CD4-positive, alpha-beta memory T cell (primary cell): ENCODE data around the gene SAMD1. TPM values are rescaled to one million over a fixed set of nuclear protein-coding genes. Genes with fewer than 3 reads are reported as not detected.

ENCODE experiments used
- CTCF ChIA-PET: fragments of 350-600 bp; sonication (Branson Sonifier 250); formaldehyde crosslinking; loops from one replicate; lab custom pipeline; 2021; ENCODE audit warnings: inconsistent platforms; ENCODE audit not compliant: partially characterized antibody; lab: Charles Lee
- POLR2A ChIA-PET: fragments of 350-600 bp; sonication (Branson Sonifier 250); formaldehyde crosslinking; loops from one replicate; lab custom pipeline; 2021; ENCODE audit not compliant: partially characterized antibody; lab: Charles Lee
- DNase-seq, 5 donors: peaks; one replicate each; pipeline versions ENCODE4 v3.0.0 to v3.0.0-alpha.2; 2020 to 2022; ENCODE audit warnings: mixed read lengths in 1 of 5
- H3K27ac ChIP-seq: one replicate; pipeline ENCODE4 v1.7.0; 2013; ENCODE audit warnings: low read depth, low read length
- H3K27me3 ChIP-seq: 2 replicates; pipeline ENCODE4 v1.7.0; 2013; ENCODE audit warnings: mild to moderate bottlenecking, low read length, moderate library complexity; ENCODE audit not compliant: insufficient read depth
- H3K36me3 ChIP-seq: 2 replicates; pipeline ENCODE4 v1.7.0; 2013; ENCODE audit warnings: mild to moderate bottlenecking, low read length, moderate library complexity; ENCODE audit not compliant: insufficient read depth
- H3K4me1 ChIP-seq: 2 replicates; pipeline ENCODE4 v1.7.0; 2013; ENCODE audit warnings: mild to moderate bottlenecking, low read length, moderate library complexity; ENCODE audit not compliant: insufficient read depth
- H3K4me3 ChIP-seq, 2 donors: one replicate each; pipeline ENCODE4 v1.7.0; 2013; ENCODE audit warnings: low read length in 2 of 2, mild to moderate bottlenecking in 1 of 2
- H3K9me3 ChIP-seq, 2 donors: one replicate each; pipeline ENCODE4 v1.7.0; 2013; ENCODE audit warnings: low read length in 2 of 2, control low read depth in 1 of 2; ENCODE audit not compliant: control insufficient read depth in 1 of 2
- H3K27ac Mint-ChIP-seq, 7 donors: one replicate each; pipeline ENCODE4 v1.8.0; 2020 to 2021; ENCODE audit warnings: mixed read lengths in 7 of 7, mild to moderate bottlenecking in 6 of 7, inconsistent platforms in 3 of 7, moderate library complexity in 3 of 7
- H3K27me3 Mint-ChIP-seq, 2 donors: one replicate each; pipeline ENCODE4 v1.8.0; 2020 to 2021; ENCODE audit warnings: mixed read lengths in 2 of 2
- H3K36me3 Mint-ChIP-seq, 2 donors: one replicate each; pipeline ENCODE4 v1.8.0; 2020 to 2021; ENCODE audit warnings: mixed read lengths in 2 of 2, inconsistent platforms in 1 of 2, mild to moderate bottlenecking in 1 of 2
- H3K4me1 Mint-ChIP-seq, 4 donors: one replicate each; pipeline ENCODE4 v1.8.0; 2020 to 2021; ENCODE audit warnings: mixed read lengths in 4 of 4, mild to moderate bottlenecking in 1 of 4
- H3K4me3 Mint-ChIP-seq, 8 donors: one replicate each; pipeline ENCODE4 v1.8.0; 2020 to 2021; ENCODE audit warnings: mixed read lengths in 8 of 8, mild to moderate bottlenecking in 7 of 8, moderate library complexity in 6 of 8, inconsistent platforms in 3 of 8
- H3K9me3 Mint-ChIP-seq, 8 donors: one replicate each; pipeline ENCODE4 v1.8.0; 2020 to 2021; ENCODE audit warnings: mixed read lengths in 8 of 8, mild to moderate bottlenecking in 5 of 8, inconsistent platforms in 3 of 8, moderate library complexity in 1 of 8
- intact Hi-C: fragments of 100-400 bp; cut with micrococcal nuclease; formaldehyde crosslinking; loops from one replicate; pipeline ENCODE4 v1.15.1; 2023
- polyA plus RNA-seq, 2 donors: library from polyadenylated mRNA; unstranded; fragments of 300-500 nt; fragmentation: Illumina TruSeq; gene quantifications; one replicate each; pipeline ENCODE4 v1.2.3, GENCODE V29; 2021
- total RNA-seq, 2 experiments: library from RNA; stranded (reverse); gene quantifications; one replicate each; pipeline ENCODE4 v1.2.3, GENCODE V29; 2021

SAMD1 gene
- total and polyA plus RNA-seq, 4 experiments from 2014 or later = 0.16 to 43.3 (median 19.5) TPM

DNA sequence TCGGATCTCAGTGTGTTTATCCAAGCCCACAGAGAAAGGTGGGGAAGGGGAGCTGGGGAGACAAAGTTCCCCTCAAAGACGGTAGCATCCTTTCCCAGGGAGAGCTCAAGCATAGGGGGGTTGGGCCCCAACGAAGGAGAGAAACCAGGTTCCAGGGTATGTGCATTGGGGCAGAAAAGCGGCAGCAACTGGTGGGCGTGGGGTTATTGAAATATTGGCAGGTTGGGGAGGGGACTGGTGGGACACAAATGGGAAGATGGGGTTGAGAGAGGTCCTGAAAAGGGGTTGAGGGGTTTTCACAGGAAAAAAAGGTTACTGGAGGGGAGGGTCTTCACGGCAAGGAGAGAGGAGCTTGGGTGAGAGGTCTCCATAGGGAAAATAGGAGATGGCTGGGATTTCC lies 44.8 kb upstream of the SAMD1 start:
- Histone ChIP-seq H3K9me3 (no peaks in the 10 kb centered on the region), H3K27ac (peak overlapping the region; percentile 60), H3K36me3 (no peaks in the 10 kb centered on the region), H3K4me3 (no peak overlapping the region), H3K4me1 (peaks cover 18% of the 10 kb centered on the region), H3K27me3 (no peaks in the 10 kb centered on the region)
- intact Hi-C loops = no loop called here
- Mint-ChIP-seq H3K27ac (peak overlapping the region in 6 of 7 donors; percentile 29 to 77 (median 49)), H3K36me3 (peaks cover 3 to 6% of the 10 kb centered on the region in 2 donors), H3K27me3 (no peaks in the 10 kb centered on the region), H3K9me3 (no peaks in the 10 kb centered on the region), H3K4me3 (peak overlapping the region; percentile 73 to 95 (median 85)), H3K4me1 (peaks cover 13 to 33% (median 21%) of the 10 kb centered on the region in 4 donors)
- DNase-seq = no peak
- ChIA-PET CTCF (interaction anchor here (0.8 to 4.1 kb wide), 10 partner anchors 14 to 351 kb away, joined by 3 to 68 read pairs (median 13); partner anchors contain the start of gene C19orf67), POLR2A (interaction anchor here (1.0 to 3.2 kb wide), 7 partner anchors 44 to 383 kb away, joined by 3 to 36 read pairs (median 19); partner anchors contain the start of genes ADGRE5, DNAJB1, IL27RA and MISP3)

DNA sequence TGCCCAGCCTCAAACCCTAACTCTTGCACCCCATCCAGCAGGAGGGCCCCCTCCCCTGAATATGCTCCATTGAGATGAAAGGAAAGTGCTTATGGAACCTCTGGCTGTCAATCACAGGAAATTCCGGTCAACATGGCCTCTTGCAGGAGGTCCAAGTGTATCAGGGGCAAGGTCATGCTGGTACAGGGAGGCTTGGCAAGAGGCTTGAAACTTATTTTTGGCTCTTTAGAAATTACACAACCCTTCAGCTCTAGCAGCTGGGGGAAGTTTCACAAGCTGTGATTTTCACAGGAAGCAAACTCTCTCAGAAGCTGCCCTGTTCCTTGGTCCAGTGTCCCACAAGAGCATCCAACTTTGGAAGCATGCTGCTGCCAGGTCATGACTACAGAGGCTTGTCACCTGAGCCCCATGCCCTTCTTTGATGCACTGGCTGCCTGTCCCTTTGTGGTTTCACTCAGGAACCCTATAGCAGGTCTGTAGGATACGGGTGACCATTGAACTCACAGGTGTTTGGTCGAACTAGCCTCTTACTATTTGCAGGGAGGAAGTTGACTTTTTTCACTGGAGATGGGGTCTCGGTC lies 37.5 kb upstream of the SAMD1 start:
- Histone ChIP-seq H3K27ac (no peak overlapping the region), H3K9me3 (no peaks in the 10 kb centered on the region), H3K27me3 (no peaks in the 10 kb centered on the region), H3K36me3 (no peaks in the 10 kb centered on the region), H3K4me3 (no peak overlapping the region), H3K4me1 (no peaks in the 10 kb centered on the region)
- no peaks in the 10 kb centered on the region for H3K9me3 Mint-ChIP-seq
- intact Hi-C loops = no loop called here
- H3K27me3 Mint-ChIP-seq = no peaks in the 10 kb centered on the region
- H3K4me3 Mint-ChIP-seq = no peak overlapping the region
- no peaks in the 10 kb centered on the region for H3K4me1 Mint-ChIP-seq
- ChIA-PET CTCF (interaction anchor here (0.9 kb wide), 1 partner anchor 221 kb away, joined by 3 read pairs; no protein-coding TSS in a partner anchor), POLR2A (no interaction called here)
- H3K27ac Mint-ChIP-seq = no peak overlapping the region
- DNase-seq = no peak
- H3K36me3 Mint-ChIP-seq = no peaks in the 10 kb centered on the region

- H3K9me3 ChIP-seq = no peaks in the 10 kb centered on the region
- no peaks in the 10 kb centered on the region for H3K9me3 Mint-ChIP-seq
- no peaks in the 10 kb centered on the region for H3K4me1 ChIP-seq
- H3K27me3 Mint-ChIP-seq = no peaks in the 10 kb centered on the region
- intact Hi-C loops = no loop called here
- CTCF ChIA-PET = no interaction called here
- no peaks in the 10 kb centered on the region for H3K36me3 Mint-ChIP-seq
- no peak overlapping the region for H3K4me3 Mint-ChIP-seq
- no peak overlapping the region for H3K27ac ChIP-seq
- H3K27me3 ChIP-seq = no peaks in the 10 kb centered on the region
- no peaks in the 10 kb centered on the region for H3K4me1 Mint-ChIP-seq
- no peaks in the 10 kb centered on the region for H3K36me3 ChIP-seq
- POLR2A ChIA-PET = no interaction called here
- no peak overlapping the region for H3K4me3 ChIP-seq
- DNase-seq = no peak
- H3K27ac Mint-ChIP-seq = peak overlapping the region in 1 of 7 donors; percentile 60
These were observed 36.6 kb upstream of the SAMD1 start for GRCh38 chr19:14127176-14127575.

GRCh38 chr19:14122924-14123323 lies 32.4 kb upstream of the SAMD1 start:
- no peaks in the 10 kb centered on the region for H3K36me3 ChIP-seq
- intact Hi-C loops = no loop called here
- no peak overlapping the region for H3K4me3 ChIP-seq
- POLR2A ChIA-PET = interaction anchor here (1.1 kb wide), 1 partner anchor 14 kb away, joined by 5 read pairs; the partner anchor contains the start of gene ASF1B
- CTCF ChIA-PET = interaction anchor here (1.6 to 1.8 kb wide), 2 partner anchors 14 to 49 kb away, joined by 3 to 7 read pairs; partner anchors contain the start of gene ASF1B
- H3K9me3 Mint-ChIP-seq = no peaks in the 10 kb centered on the region
- peaks cover 7 to 11% (median 9%) of the 10 kb centered on the region in 4 donors for H3K4me1 Mint-ChIP-seq
- peaks cover 11% of the 10 kb centered on the region for H3K4me1 ChIP-seq
- DNase-seq = no peak
- H3K9me3 ChIP-seq = no peaks in the 10 kb centered on the region
- H3K27ac ChIP-seq = no peak overlapping the region
- peak overlapping the region in 1 of 7 donors; percentile 19 for H3K27ac Mint-ChIP-seq
- H3K27me3 Mint-ChIP-seq = no peaks in the 10 kb centered on the region
- H3K27me3 ChIP-seq = no peaks in the 10 kb centered on the region
- H3K4me3 Mint-ChIP-seq = no peak overlapping the region
- peaks cover 0 to 2% of the 10 kb centered on the region in 2 donors for H3K36me3 Mint-ChIP-seq

GRCh38 chr19:14120497-14120780 lies 29.9 kb upstream of the SAMD1 start:
- Mint-ChIP-seq H3K4me3 (no peak overlapping the region), H3K27ac (peak overlapping the region in 1 of 7 donors; percentile 21)
- intact Hi-C loops = no loop called here

DNA sequence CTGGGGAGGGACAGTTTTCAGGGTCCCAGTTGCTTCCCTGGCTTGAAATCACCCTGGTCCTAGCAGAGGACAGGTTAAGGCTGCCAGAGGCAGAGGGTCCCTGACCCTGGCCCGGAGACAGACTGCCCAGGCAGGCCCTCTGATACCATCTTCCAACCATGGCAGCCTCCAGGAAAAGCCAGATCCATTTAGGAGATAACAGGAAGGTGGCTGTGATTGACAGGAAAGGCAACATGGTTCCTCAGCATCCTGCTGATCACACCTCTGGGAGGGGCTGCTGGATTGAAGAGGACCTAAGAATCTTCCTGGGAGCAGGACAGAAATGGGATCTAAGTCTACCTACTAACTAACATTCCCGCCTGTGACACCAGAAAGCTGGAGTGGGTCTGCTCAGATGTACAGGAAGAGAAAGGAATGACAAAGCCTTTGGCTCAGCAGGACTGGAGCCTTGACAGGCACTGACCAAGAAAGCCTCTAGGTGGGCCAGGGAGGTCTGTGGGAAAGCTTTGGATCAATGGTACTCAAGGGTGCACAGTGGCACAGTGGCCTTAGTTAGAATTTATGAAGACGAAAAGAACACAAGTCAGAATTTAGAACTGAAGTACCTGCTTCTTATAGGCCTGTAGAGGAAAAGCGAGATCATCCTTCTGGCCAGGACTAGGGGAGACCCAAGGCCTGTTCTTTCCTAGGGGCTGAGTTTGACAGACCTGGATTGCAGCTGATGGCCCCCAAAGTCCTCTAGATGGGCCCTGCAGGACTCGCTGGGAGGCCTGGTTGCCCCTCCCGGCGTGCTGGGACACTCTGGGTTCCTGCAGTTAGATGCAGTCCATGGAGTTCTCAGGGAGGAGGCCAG lies 29.3 kb upstream of the SAMD1 start:
- no peaks in the 10 kb centered on the region for H3K27me3 Mint-ChIP-seq
- no peaks in the 10 kb centered on the region for H3K9me3 ChIP-seq
- H3K36me3 ChIP-seq = no peaks in the 10 kb centered on the region
- no peaks in the 10 kb centered on the region for H3K9me3 Mint-ChIP-seq
- POLR2A ChIA-PET = interaction anchor here (4.8 kb wide), 1 partner anchor 17 kb away, joined by 40 read pairs; the partner anchor contains the start of gene ASF1B
- CTCF ChIA-PET = no interaction called here
- H3K36me3 Mint-ChIP-seq = peaks cover 0 to 7% of the 10 kb centered on the region in 2 donors
- H3K4me1 ChIP-seq = peaks cover 34% of the 10 kb centered on the region
- intact Hi-C loops = no loop called here
- DNase-seq = no peak
- H3K4me1 Mint-ChIP-seq = peaks cover 19 to 39% (median 29%) of the 10 kb centered on the region in 4 donors
- H3K27ac Mint-ChIP-seq = peak overlapping the region in 5 of 7 donors; percentile 21 to 98 (median 31)
- H3K27ac ChIP-seq = no peak overlapping the region
- no peaks in the 10 kb centered on the region for H3K27me3 ChIP-seq
- no peak overlapping the region for H3K4me3 ChIP-seq
- peak overlapping the region in 1 of 8 donors; percentile 35 for H3K4me3 Mint-ChIP-seq

More at GRCh38 chr19:14120497-14120780, 29.9 kb upstream of the SAMD1 start:
- Histone ChIP-seq H3K4me3 (no peak overlapping the region), H3K9me3 (no peaks in the 10 kb centered on the region), H3K4me1 (peaks cover 28% of the 10 kb centered on the region), H3K27me3 (no peaks in the 10 kb centered on the region), H3K27ac (no peak overlapping the region), H3K36me3 (no peaks in the 10 kb centered on the region)
- H3K36me3 Mint-ChIP-seq = peaks cover 0 to 7% of the 10 kb centered on the region in 2 donors
- POLR2A ChIA-PET = no interaction called here
- H3K9me3 Mint-ChIP-seq = no peaks in the 10 kb centered on the region
- peaks cover 17 to 33% (median 24%) of the 10 kb centered on the region in 4 donors for H3K4me1 Mint-ChIP-seq
- no peak for DNase-seq
- CTCF ChIA-PET = no interaction called here
- H3K27me3 Mint-ChIP-seq = no peaks in the 10 kb centered on the region

DNA sequence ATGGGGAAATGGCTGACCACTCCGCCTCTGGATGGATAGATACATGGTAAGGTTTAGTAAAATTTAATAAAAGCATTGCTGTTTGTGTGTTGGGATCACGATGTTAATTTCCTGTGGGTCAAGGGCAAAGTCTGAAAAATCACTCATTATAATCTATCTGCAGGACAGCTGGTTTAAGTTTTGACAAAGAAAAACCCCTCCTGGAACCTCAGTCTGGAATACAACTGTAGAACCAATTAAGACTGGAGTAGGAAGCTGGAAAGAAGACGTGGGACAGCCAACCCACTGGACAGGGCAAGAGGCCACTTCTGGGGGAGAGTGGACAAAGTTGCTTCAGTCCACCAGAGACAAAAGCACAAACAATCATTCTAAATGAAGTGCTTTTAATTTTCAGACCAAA lies 28.6 kb upstream of the SAMD1 start:
- H3K36me3 ChIP-seq = no peaks in the 10 kb centered on the region
- H3K4me3 ChIP-seq = no peak overlapping the region
- peaks cover 0 to 7% of the 10 kb centered on the region in 2 donors for H3K36me3 Mint-ChIP-seq
- peaks cover 19 to 43% (median 32%) of the 10 kb centered on the region in 4 donors for H3K4me1 Mint-ChIP-seq
- H3K9me3 ChIP-seq = no peaks in the 10 kb centered on the region
- intact Hi-C loops = no loop called here
- CTCF ChIA-PET = no interaction called here
- POLR2A ChIA-PET = interaction anchor here (1.1 to 4.8 kb wide), 3 partner anchors 17 to 114 kb away, joined by 3 to 40 read pairs (median 24); partner anchors contain the start of gene ASF1B
- H3K27ac ChIP-seq = peak overlapping the region; percentile 73
- H3K4me3 Mint-ChIP-seq = peak overlapping the region; percentile 87 to 98 (median 92)
- H3K27ac Mint-ChIP-seq = peak overlapping the region; percentile 95 to 98 (median 98)
- H3K9me3 Mint-ChIP-seq = no peaks in the 10 kb centered on the region
- H3K27me3 Mint-ChIP-seq = no peaks in the 10 kb centered on the region
- no peak for DNase-seq
- no peaks in the 10 kb centered on the region for H3K27me3 ChIP-seq
- peaks cover 40% of the 10 kb centered on the region for H3K4me1 ChIP-seq
